CD4-positive, alpha-beta T cell treated with Interferon alpha-2 for 1 hour (primary cell): Measurements from ENCODE around the gene CHD5.

Experiments
- DNase-seq, 2 donors: peaks; one replicate each; pipeline ENCODE4 v3.0.0-alpha.2; 2020 to 2022

Gene CHD5

GRCh38 chr1:6200188-6200809, 20.2 kb upstream of the CHD5 start:
- no peak for DNase-seq

GRCh38 chr1:6199298-6200187, 19.4 kb upstream of the CHD5 start, which contains the start of gene RPL22:
RPL22 (minus strand) TSS chr1:6199595; CDS start chr1:6199573, 22 bp downstream.
- peak; percentile 97 to 98 for DNase-seq

GRCh38 chr1:6198646-6199297, 18.7 kb upstream of the CHD5 start:
- DNase-seq = no peak

- no peak for DNase-seq
Observed at GRCh38 chr1:6197746-6198427, 17.8 kb upstream of the CHD5 start.

- no peak for DNase-seq
Observed at GRCh38 chr1:6191968-6192367, 11.8 kb upstream of the CHD5 start.

- no peak for DNase-seq
Observed at GRCh38 chr1:6188466-6188865, 8.3 kb upstream of the CHD5 start.

- DNase-seq = peak in 1 of 2 donors; percentile 44
Observed at GRCh38 chr1:6185635-6186382, 5.7 kb upstream of the CHD5 start.

GRCh38 chr1:6185151-6185550, 5.0 kb upstream of the CHD5 start:
- no peak for DNase-seq

GRCh38 chr1:6184083-6184783, 4.1 kb upstream of the CHD5 start:
- DNase-seq = no peak

GRCh38 chr1:6183520-6183989, 3.4 kb upstream of the CHD5 start:
- DNase-seq = no peak

GRCh38 chr1:6181347-6181770, 1.2 kb upstream of the CHD5 start:
- DNase-seq = no peak

GRCh38 chr1:6180707-6181311, 688 bp upstream of the CHD5 start:
- DNase-seq = no peak

- no peak for DNase-seq
Observed at GRCh38 chr1:6179564-6180175, 451 bp downstream of the CHD5 start.

- no peak for DNase-seq
Observed at GRCh38 chr1:6178751-6179563, 1.2 kb downstream of the CHD5 start.

- DNase-seq = no peak
Observed at GRCh38 chr1:6177681-6178380, 2.3 kb downstream of the CHD5 start.

- no peak for DNase-seq
Observed at GRCh38 chr1:6176779-6177178, 3.3 kb downstream of the CHD5 start.

- DNase-seq = no peak
Observed at GRCh38 chr1:6175411-6175828, 4.7 kb downstream of the CHD5 start.

- DNase-seq = no peak
Observed at GRCh38 chr1:6174621-6175410, 5.3 kb downstream of the CHD5 start.
